GM21717 (cell line): Measurements from ENCODE around the gene GFRAL.

Experiments
- ATAC-seq: cut with Tn5 transposase; IDR thresholded peaks from one replicate; pipeline ENCODE4 v1.9.1; 2021; ENCODE audit warnings: mild to moderate bottlenecking, moderate library complexity; ENCODE audit not compliant: unreplicated experiment

The GFRAL gene

GRCh38 chr6:55423933-55424332 is 96.7 kb downstream of the GFRAL start:
- no peak for ATAC-seq

- no peak for ATAC-seq
These were observed 106.3 kb downstream of the GFRAL start for GRCh38 chr6:55433446-55434130.

GRCh38 chr6:55437141-55437540 is 109.9 kb downstream of the GFRAL start:
- no peak for ATAC-seq

- ATAC-seq = no peak
These were observed 110.9 kb downstream of the GFRAL start for GRCh38 chr6:55438203-55438602.

- no peak for ATAC-seq
These were observed 116.2 kb downstream of the GFRAL start for GRCh38 chr6:55443238-55444134.

GRCh38 chr6:55445648-55446204 is 118.5 kb downstream of the GFRAL start:
- ATAC-seq = no peak

GRCh38 chr6:55447891-55448290 is 120.6 kb downstream of the GFRAL start:
- ATAC-seq = no peak

GRCh38 chr6:55448451-55448850 is 121.2 kb downstream of the GFRAL start:
- no peak for ATAC-seq

GRCh38 chr6:55449225-55449624 is 122.0 kb downstream of the GFRAL start:
- ATAC-seq = no peak

- no peak for ATAC-seq
These were observed 122.7 kb downstream of the GFRAL start for GRCh38 chr6:55450005-55450404.
